Bronchial epithelial cell (primary cell): Measurements from ENCODE around the gene PGM2L1. TPM values are rescaled to one million over a fixed set of nuclear protein-coding genes. Genes with fewer than 3 reads are reported as not detected.
A peak's percentile ranks its signal among the peaks of the same experiment; 100 is the strongest.

ENCODE experiments used
- DNase-seq: peaks from one replicate; pipeline ENCODE4 v3.0.0-alpha.2; 2010; ENCODE audit warnings: low read depth
- FAIRE-seq: peaks from 2 replicates; lab custom pipeline; 2011; peaks lifted over from hg19 to GRCh38; lab: Jason Lieb, UNC
- H3K27me3 ChIP-seq: 2 replicates; pipeline ENCODE4 v1.5.1; 2011; ENCODE audit warnings: low read length; ENCODE audit not compliant: control insufficient read depth, insufficient read depth
- H3K36me3 ChIP-seq: 2 replicates; pipeline ENCODE4 v1.5.1; 2011; ENCODE audit warnings: low read length; ENCODE audit not compliant: control insufficient read depth, insufficient read depth
- H3K4me3 ChIP-seq: 2 replicates; pipeline ENCODE4 v1.5.1; 2011; ENCODE audit warnings: mild to moderate bottlenecking, low read depth, low read length, control low read depth
- total RNA-seq: library from RNA; depleted of rRNA; stranded (reverse); fragments of >200 nt; gene quantifications from 2 replicates; pipeline ENCODE4 v1.2.1, GENCODE V29; 2014
- TF ChIP-seq, protein P1 (sequence below): IDR thresholded peaks from 2 replicates; pipeline ENCODE4 v1.5.1; 2011; ENCODE audit warnings: mild to moderate bottlenecking, moderate library complexity, low read length, control low read depth, inconsistent platforms; ENCODE audit not compliant: insufficient read depth, severe bottlenecking

Gene PGM2L1
- 1.1 and 9.5 TPM in 2 replicates for total RNA-seq

- peak; percentile 89 for DNase-seq
Observed at GRCh38 chr11:74398244-74399159, at the start of gene PGM2L1. TSS of gene PGM2L1 (minus strand) at chr11:74398433. CDS start at chr11:74398161, 272 bp downstream.

GRCh38 chr11:74447720-74448119, 49.5 kb upstream of the PGM2L1 start:
- FAIRE-seq (no peak), DNase-seq (no peak)
- Histone ChIP-seq H3K4me3 (no peak overlapping the region), H3K27me3 (no peaks in the 10 kb centered on the region), H3K36me3 (no peaks in the 10 kb centered on the region)
- TF ChIP-seq, protein P1, sequence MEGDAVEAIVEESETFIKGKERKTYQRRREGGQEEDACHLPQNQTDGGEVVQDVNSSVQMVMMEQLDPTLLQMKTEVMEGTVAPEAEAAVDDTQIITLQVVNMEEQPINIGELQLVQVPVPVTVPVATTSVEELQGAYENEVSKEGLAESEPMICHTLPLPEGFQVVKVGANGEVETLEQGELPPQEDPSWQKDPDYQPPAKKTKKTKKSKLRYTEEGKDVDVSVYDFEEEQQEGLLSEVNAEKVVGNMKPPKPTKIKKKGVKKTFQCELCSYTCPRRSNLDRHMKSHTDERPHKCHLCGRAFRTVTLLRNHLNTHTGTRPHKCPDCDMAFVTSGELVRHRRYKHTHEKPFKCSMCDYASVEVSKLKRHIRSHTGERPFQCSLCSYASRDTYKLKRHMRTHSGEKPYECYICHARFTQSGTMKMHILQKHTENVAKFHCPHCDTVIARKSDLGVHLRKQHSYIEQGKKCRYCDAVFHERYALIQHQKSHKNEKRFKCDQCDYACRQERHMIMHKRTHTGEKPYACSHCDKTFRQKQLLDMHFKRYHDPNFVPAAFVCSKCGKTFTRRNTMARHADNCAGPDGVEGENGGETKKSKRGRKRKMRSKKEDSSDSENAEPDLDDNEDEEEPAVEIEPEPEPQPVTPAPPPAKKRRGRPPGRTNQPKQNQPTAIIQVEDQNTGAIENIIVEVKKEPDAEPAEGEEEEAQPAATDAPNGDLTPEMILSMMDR = no peak

More at GRCh38 chr11:74398244-74399159, at the start of gene PGM2L1:
- no peaks in the 10 kb centered on the region for H3K27me3 ChIP-seq
- no peaks in the 10 kb centered on the region for H3K36me3 ChIP-seq
- peak within 1 kb of the TSS; percentile 60 for H3K4me3 ChIP-seq
- no peak for FAIRE-seq
- TF ChIP-seq, protein P1 = no peak

- no peak overlapping the region for H3K4me3 ChIP-seq
- no peaks in the 10 kb centered on the region for H3K36me3 ChIP-seq
- no peak for FAIRE-seq
- no peak for DNase-seq
- TF ChIP-seq, protein P1 = no peak
- H3K27me3 ChIP-seq = no peaks in the 10 kb centered on the region
Observed at GRCh38 chr11:74446532-74446938, 48.3 kb upstream of the PGM2L1 start.

GRCh38 chr11:74444173-74444826, 46.1 kb upstream of the PGM2L1 start:
- Histone ChIP-seq H3K27me3 (no peaks in the 10 kb centered on the region), H3K4me3 (no peak overlapping the region), H3K36me3 (no peaks in the 10 kb centered on the region)
- no peak for DNase-seq
- FAIRE-seq = no peak
- TF ChIP-seq, protein P1 = no peak

- no peak overlapping the region for H3K4me3 ChIP-seq
- peak; percentile 69 for DNase-seq
- no peaks in the 10 kb centered on the region for H3K27me3 ChIP-seq
- no peaks in the 10 kb centered on the region for H3K36me3 ChIP-seq
- TF ChIP-seq, protein P1 = peak; percentile 60
- FAIRE-seq = no peak
Observed at GRCh38 chr11:74443071-74443864, 45.0 kb upstream of the PGM2L1 start.
